Fibroblast of villous mesenchyme (primary cell): Measurements from ENCODE around the gene ITGB1BP1. TPM values are rescaled to one million over a fixed set of nuclear protein-coding genes. Genes with fewer than 3 reads are reported as not detected.

Experiments used
- DNase-seq: peaks from one replicate; pipeline ENCODE4 v3.0.0-alpha.2; 2010; ENCODE audit warnings: low read depth
- H3K4me3 ChIP-seq: 2 replicates; pipeline ENCODE4 v1.5.1; 2011; ENCODE audit warnings: low read depth, mild to moderate bottlenecking, low read length
- total RNA-seq: library from RNA; depleted of rRNA; stranded (reverse); fragments of >200 nt; gene quantifications from 2 replicates; pipeline ENCODE4 v1.2.3, GENCODE V29; 2012
- TF ChIP-seq, protein P1 (sequence below): IDR thresholded peaks from 2 replicates; pipeline ENCODE4 v1.5.1; 2012; ENCODE audit warnings: low read depth, mild to moderate bottlenecking, low read length; ENCODE audit not compliant: insufficient read depth

Gene ITGB1BP1
- total RNA-seq, 1 donor = 33.2 TPM

DNA sequence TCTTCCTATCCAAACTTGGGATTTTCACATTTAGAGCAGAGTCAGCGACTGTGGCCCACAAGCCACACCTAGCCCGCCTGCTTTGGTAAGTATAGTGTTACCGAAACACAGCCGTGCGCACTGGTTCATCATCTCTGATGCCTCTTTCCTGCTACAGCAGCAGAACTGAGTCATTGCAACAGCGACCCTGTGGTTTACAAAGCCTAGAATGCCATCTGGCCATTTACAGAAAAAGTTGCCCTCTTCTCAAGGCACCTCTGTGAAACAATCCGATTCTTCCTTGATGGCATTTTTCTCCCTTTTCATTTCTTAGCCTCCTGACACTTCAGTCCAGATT, 40.3 kb upstream of the ITGB1BP1 start:
- DNase-seq = no peak
- TF ChIP-seq, protein P1, sequence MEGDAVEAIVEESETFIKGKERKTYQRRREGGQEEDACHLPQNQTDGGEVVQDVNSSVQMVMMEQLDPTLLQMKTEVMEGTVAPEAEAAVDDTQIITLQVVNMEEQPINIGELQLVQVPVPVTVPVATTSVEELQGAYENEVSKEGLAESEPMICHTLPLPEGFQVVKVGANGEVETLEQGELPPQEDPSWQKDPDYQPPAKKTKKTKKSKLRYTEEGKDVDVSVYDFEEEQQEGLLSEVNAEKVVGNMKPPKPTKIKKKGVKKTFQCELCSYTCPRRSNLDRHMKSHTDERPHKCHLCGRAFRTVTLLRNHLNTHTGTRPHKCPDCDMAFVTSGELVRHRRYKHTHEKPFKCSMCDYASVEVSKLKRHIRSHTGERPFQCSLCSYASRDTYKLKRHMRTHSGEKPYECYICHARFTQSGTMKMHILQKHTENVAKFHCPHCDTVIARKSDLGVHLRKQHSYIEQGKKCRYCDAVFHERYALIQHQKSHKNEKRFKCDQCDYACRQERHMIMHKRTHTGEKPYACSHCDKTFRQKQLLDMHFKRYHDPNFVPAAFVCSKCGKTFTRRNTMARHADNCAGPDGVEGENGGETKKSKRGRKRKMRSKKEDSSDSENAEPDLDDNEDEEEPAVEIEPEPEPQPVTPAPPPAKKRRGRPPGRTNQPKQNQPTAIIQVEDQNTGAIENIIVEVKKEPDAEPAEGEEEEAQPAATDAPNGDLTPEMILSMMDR = no peak
- H3K4me3 ChIP-seq = no peak overlapping the region

DNA sequence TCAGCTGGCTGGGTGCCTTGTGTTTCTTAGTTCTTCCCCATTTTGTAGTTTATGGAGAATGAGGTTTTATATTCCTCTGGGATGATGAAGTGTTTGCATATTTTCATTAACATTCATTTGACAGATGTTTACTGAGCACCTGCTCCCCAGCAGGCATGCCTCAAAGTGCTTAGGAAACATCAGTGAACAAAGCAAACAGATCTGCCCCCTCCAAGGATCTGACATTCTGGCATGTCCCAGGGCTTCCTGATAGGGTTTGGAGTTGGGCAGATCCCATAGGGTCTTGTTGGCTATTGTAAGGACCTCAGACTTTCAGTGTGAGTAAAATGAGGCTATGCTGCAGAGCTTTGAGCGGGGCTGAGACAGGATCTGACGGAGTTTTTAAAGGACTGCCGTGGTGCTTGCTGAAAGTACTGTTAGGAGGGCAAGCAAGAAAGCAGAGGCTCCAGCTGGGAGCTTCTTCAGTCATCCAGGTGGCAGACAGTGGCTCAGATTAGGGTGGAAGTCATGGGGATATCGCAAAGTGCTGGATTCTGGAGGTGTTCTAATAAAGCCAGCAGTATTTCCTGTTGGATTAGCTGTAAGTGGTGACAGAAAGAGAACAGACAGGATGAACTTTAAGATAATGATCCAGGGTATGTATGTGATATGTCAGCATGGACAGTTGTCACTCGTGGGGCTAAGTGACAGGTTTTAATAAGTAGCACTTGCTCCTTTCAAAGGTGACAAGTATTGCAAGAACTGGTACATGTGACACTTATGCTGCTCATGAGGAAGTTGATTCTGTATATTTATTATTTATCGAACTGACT, 39.8 kb upstream of the ITGB1BP1 start:
- no peak for DNase-seq
- H3K4me3 ChIP-seq = no peak overlapping the region
- TF ChIP-seq, protein P1 = no peak

DNA sequence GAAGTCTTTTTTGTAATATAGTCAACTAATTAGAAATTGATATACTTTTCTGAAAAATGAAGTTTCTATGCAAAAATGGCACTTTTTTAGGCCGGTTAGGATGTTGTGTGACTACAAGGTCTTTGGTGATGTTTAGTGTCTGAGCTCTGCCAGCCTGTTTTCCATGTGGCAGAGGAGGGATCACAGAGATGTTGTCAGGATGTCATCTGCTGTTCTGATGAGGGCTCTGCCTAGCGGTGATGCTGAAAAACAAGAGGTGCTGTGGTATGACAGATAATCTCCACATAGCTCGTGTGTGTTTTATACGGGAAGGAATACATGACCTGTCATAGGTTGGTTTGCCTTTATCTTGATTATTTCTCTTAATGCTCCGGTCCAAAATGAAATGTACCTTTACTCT, 39.0 kb upstream of the ITGB1BP1 start:
- H3K4me3 ChIP-seq = no peak overlapping the region
- DNase-seq = no peak
- TF ChIP-seq, protein P1 = no peak

DNA sequence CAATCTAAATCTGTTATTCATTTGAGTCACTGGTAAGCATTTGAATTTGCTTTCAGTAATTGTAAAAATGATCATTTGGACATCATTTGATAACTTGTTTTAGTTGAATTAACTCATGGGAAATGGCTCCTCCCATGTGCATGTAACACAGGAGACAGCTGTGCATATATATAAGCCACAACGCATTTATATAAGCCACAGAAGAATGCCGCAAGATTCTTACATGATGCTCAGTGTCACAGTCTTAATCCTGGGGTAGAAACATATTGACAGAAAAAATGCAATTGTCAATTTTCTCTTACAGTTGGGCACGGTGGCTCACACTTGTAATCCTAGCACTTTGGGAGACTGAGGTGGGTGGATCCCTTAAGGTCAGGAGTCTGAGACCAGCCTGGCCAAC, 37.8 kb upstream of the ITGB1BP1 start:
- no peak overlapping the region for H3K4me3 ChIP-seq
- TF ChIP-seq, protein P1 = no peak
- no peak for DNase-seq

DNA sequence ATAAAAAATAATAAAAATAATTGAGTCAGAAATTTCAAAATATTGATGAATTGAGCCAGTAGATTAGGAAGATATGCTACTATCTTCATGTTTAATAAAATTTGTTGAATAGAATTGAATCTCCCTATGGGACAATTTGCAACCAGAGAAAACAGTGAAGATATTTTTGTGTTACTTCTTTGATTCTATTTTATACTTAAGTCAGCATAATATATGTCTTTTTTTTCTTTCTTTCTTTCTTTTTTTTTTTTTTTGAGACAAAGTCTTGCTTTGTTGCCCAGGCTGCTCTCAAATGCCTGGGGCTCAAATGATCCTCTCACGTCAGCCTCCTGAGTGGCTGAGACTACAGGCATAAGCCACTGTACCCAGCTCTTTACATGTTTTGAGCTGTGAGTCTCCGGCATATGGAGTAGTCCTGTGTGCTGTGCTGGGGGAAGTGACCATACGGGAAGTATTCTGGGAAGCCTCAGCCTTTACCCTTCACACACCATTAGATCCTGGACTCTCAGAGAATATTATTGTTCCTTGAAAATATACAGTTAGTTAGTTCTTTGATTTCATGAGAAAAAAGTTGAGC, 37.2 kb upstream of the ITGB1BP1 start:
- DNase-seq = no peak
- TF ChIP-seq, protein P1 = no peak
- no peak overlapping the region for H3K4me3 ChIP-seq

DNA sequence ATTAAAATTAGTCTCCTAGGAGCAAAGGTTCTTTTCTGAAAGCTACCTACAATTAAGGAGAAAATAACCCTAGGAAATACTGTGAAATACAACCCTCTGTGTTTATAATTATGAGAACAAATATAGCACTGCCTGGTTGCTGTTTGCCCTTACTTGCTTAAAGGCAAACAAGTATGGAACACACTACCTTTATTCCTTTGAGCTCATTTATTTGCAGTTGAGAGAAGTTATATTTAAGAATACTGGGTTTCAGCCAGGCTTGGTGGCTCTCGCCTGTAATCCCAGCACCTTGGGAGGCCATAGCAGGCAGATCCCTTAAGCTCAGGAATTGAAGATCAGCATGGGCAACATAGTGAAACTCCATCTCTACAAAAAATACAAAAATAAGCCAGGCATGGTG, 27.9 kb upstream of the ITGB1BP1 start:
- TF ChIP-seq, protein P1 = no peak
- no peak for DNase-seq
- no peak overlapping the region for H3K4me3 ChIP-seq
